Keratinocyte (primary cell): Measurements from ENCODE around the gene LSM6.

Experiments used
- EZH2 ChIP-seq: IDR thresholded peaks from one replicate; pipeline ENCODE4 v1.6.1; 2012; ENCODE audit warnings: inconsistent platforms, mild to moderate bottlenecking, low read length, moderate library complexity
- TF ChIP-seq, protein P1 (sequence below), 3 experiments: IDR thresholded peaks in 1 of 3; conservative IDR thresholded peaks in 1 of 3; optimal IDR thresholded peaks in 1 of 3; 2 replicates in 2 of 3; 3 replicates in 1 of 3; pipeline versions ENCODE3 to v1.5.1; 2011; ENCODE audit warnings: low read length in 3 of 3, mild to moderate bottlenecking in 3 of 3, moderate library complexity in 2 of 3, control low read depth in 1 of 3, inconsistent platforms in 1 of 3; ENCODE audit not compliant: insufficient read depth in 2 of 3; ENCODE audit errors: extremely low read depth in 1 of 3

DNA sequence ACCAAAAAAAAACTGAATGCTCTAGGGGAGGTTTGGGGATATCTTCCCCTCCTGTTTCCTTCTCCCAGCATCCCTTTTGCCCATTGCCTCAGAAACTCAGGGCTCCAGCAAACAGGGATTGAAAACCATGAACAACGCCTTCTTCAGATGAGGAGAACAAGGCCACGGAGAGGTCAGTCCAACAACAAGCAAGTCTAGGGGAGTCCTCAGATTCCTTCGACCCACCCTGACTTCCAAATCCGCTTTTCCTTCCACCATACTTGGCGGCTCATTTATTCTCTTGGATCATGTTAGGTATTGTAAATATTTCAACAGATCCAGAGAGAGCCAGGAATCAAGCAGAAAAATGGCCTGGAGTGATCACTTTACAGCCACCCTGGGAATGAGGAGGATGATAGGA, 60.7 kb downstream of the LSM6 start:
- TF ChIP-seq, protein P1, sequence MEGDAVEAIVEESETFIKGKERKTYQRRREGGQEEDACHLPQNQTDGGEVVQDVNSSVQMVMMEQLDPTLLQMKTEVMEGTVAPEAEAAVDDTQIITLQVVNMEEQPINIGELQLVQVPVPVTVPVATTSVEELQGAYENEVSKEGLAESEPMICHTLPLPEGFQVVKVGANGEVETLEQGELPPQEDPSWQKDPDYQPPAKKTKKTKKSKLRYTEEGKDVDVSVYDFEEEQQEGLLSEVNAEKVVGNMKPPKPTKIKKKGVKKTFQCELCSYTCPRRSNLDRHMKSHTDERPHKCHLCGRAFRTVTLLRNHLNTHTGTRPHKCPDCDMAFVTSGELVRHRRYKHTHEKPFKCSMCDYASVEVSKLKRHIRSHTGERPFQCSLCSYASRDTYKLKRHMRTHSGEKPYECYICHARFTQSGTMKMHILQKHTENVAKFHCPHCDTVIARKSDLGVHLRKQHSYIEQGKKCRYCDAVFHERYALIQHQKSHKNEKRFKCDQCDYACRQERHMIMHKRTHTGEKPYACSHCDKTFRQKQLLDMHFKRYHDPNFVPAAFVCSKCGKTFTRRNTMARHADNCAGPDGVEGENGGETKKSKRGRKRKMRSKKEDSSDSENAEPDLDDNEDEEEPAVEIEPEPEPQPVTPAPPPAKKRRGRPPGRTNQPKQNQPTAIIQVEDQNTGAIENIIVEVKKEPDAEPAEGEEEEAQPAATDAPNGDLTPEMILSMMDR (optimal IDR thresholded peaks at IDR 0.05 in 1 of 3, IDR thresholded peaks at IDR 0.05 in 1 of 3, conservative IDR thresholded peaks at IDR 0.05 in 1 of 3; ENCODE audit: extremely low read depth in 1 of 3, insufficient read depth in 2 of 3, low read length in 3 of 3), result no peak
- TF ChIP-seq EZH2, result no peak
